ENCODE results near the gene KCNJ11.

- no peak for TF ChIP-seq CTCF (IDR thresholded peaks at IDR 0.05)
- no peak for TF ChIP-seq EZH2phosphoT487 (IDR thresholded peaks at IDR 0.05)
- no peak for TF ChIP-seq EZH2 (IDR thresholded peaks at IDR 0.05)
Observed at GRCh38 chr11:17401316-17401715, 12.9 kb upstream of the KCNJ11 start.

Measured in neural progenitor cell (in vitro differentiated cells).